D721Med (cell line): Measurements from ENCODE around the gene SLC50A1.
"Not testable (repeated sequence)": the region's sequence is repeated elsewhere in the genome, so short reads cannot be mapped to it uniquely, and the experiment has no call there.

Source experiments
- DNase-seq: peaks from one replicate; pipeline ENCODE4 v3.0.0; 2011; ENCODE audit warnings: low spot score; ENCODE audit not compliant: insufficient read length
- FAIRE-seq: peaks from 2 replicates; lab custom pipeline; 2011; peaks lifted over from hg19 to GRCh38; lab: Jason Lieb, UNC
- TF ChIP-seq, protein P1 (sequence below): IDR thresholded peaks from 2 replicates; pipeline ENCODE4 v1.5.1; 2012; ENCODE audit warnings: mild to moderate bottlenecking, control low read depth; ENCODE audit not compliant: insufficient read depth; ENCODE audit errors: missing control alignments

The SLC50A1 gene

DNA sequence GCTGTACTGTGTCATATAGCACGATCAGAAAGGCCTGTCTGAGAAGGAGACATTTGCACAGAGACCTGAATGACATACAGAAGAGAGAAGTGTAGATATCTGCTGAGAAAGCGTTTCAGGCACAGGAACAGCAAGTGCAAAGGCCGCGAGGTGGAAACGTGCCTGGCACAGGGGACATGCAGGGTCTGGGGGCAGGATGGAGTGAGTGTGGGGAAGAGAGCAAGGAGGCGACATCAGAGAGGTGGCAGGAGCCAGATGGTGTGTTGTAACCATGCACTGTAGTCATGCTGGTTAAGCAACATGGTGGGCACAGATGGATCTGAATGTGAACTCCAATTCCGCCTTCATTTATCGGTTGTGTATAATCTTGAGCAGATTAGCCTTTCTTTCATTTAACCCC, 24.5 kb downstream of the SLC50A1 start:
- DNase-seq, result no peak
- FAIRE-seq, result no peak
- TF ChIP-seq, protein P1, sequence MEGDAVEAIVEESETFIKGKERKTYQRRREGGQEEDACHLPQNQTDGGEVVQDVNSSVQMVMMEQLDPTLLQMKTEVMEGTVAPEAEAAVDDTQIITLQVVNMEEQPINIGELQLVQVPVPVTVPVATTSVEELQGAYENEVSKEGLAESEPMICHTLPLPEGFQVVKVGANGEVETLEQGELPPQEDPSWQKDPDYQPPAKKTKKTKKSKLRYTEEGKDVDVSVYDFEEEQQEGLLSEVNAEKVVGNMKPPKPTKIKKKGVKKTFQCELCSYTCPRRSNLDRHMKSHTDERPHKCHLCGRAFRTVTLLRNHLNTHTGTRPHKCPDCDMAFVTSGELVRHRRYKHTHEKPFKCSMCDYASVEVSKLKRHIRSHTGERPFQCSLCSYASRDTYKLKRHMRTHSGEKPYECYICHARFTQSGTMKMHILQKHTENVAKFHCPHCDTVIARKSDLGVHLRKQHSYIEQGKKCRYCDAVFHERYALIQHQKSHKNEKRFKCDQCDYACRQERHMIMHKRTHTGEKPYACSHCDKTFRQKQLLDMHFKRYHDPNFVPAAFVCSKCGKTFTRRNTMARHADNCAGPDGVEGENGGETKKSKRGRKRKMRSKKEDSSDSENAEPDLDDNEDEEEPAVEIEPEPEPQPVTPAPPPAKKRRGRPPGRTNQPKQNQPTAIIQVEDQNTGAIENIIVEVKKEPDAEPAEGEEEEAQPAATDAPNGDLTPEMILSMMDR, result no peak

DNA sequence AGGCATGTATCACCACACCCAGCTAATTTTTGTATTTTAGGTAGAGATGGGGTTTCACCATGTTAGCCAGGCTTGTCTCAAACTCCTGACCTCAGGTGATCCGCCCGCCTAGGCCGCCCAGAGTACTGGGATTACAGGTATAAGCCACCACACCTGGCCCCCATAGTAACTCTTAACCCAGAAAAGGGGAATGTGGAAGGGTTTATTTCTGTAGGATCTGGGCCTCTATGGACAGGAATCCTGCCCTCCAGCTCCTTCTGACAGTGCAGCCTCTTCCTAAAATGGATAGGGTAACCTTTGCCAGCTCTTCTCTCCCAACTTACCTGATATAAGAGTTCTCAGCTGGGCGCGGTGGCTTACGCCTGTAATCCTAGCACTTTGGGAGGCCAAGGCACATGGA, 27.0 kb downstream of the SLC50A1 start:
- not testable (repeated sequence) for FAIRE-seq, DNase-seq

DNA sequence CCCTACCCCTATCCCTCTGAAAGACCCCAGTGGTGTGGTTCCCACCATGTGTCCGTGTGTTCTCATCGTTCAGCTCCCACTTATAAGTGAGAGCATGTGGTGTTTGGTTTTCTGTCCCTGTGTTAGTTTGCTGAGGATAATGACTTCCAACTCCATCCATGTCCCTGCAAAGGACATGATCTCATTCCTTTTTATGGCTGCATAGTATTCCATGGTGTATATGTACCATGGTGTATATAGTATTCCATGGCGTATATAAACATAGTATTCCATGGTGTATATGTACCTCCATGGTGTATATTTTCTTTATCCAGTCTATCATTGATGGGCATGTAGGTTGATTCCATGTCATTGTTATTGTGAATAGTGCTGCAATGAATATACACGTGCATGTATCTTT, 28.1 kb downstream of the SLC50A1 start:
- DNase-seq, FAIRE-seq: not testable (repeated sequence)

DNA sequence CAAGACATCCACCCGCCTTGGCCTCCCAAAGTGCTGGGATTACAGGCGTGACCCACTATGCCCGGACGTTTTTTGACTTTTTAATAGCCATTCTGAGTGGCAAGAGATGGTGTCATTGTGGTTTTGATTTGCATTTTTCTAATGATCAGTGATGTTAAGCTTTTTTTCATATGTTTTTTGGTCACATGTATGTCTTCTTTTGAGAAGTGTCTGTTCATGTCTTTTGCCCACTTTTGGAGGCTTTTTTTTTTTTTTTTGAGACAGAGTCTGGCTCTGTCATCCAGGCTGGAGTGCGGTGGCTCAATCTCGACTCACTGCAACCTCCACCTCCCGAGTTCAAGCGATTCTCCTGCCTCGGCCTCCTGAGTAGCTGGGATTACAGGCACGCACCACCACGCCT, 29.0 kb downstream of the SLC50A1 start:
- DNase-seq, FAIRE-seq: not testable (repeated sequence)

DNA sequence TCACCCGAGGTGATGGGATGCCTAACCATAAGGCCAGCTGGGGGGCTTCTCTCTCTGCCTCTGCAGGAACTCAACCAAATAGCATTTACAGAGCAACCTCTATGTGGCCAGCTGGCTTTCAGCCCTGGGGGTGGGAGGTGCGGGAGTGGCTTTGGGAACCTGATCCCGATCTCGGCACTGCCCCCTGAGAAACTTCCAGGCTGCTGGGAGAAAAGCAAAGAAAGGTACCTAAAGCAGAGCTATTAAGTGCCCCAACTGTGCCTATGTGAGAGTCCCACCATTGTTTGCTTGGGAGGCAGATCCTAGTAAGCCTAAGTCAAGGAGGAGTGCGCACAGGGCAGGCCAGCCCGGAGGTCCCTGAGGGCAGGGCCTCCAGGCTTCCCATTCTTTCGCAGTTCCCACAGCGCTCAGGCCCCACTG, 30.4 kb downstream of the SLC50A1 start:
- DNase-seq, result no peak
- no peak for FAIRE-seq
- TF ChIP-seq, protein P1, result no peak

DNA sequence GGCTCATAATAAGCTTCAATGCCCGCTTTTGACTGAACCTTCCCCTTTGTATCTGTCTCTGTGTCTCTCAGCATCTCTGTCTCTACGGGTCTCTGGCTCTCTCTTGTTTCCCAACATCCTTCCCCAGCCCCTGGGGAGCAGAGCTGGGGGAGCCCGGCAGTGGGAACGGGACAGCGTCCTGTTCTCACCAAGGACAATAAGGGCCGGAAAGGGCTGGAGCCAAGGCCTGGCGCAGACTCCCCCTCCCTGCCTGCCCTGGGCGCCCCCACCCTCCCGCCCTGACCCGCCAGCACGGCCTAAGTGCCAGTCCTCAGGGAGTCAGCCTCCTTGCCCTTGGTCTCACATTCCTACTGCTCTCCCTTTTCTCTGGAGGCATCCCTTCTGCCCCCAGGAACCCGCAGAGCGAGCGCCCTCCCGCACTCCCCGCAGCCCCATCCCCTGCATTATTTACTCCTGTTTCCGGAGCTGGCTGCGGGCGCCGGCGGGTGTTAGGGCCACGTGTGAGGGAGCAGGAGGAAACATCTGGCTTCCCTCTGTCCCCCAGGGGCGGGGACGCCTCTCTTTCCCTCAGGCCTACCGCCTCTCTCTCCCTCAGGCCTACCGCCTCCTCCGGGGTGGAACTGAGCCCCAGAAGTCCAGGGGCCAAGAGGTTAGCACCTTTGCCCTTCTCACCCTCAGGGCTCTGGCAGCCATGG, 31.0 kb downstream of the SLC50A1 start:
- DNase-seq, result no peak
- FAIRE-seq, result no peak
- TF ChIP-seq, protein P1, result no peak

DNA sequence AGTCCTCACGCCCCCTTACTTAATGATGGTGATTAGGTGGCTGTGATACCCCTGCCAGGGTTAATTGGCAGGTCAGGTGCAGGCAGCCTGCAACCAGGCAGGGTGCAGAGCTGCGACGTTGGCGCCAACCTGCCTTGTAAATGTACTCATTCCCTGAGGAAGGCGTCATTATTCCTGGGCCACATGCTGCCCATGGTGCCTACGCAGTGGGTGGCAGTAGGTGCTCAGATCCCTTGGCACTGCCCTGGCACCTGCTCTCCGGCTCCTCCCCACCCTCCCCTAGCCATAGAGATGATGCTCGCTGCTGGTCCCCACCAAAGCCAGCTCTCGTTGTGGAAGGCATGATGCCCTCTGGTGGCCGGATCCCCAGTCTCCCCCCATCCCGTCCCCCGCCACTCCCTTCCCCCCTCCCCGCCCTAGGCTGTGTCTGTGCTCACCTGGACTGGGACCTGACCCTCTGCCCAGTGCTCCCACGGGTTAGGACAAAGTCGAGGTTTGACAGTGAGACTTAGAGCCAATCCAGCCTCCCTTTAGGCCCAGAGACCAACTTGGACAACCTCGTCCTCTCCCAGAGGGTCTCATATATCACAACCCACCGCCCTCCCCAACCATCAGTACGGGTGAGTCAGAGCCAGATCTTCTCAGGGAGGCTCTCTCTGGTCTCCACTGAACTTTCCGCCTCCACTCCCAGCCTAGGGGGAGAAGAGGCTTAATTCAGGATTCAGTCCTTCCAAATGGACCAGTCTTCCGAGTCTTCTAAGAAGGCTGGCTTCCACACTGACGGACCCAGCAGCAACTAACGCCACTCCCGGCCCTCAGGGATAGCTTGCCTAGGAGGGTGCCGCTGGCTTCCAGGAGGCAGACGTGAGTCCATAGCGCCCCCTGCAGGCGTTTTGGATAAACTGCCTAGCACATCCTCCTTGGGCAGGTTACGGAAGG, 31.8 kb downstream of the SLC50A1 start:
- peak; percentile 89 for DNase-seq
- FAIRE-seq, result no peak
- TF ChIP-seq, protein P1, result peak; percentile 99

DNA sequence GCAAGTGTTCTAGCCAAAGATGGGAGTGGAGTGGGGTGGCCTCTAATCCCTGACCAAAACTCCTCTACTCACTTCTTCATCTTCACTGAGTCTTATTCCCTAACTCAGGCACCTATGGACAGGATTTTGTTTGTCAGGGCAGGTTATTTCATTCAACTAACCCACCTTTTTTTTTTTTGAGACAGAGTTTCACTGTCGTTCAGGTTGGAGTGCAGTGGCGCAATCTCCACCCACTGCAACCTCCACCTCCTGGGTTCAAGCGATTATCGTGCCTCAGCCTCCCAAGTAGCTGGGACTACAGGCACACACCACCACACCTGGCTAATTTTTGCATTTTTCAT, 32.4 kb downstream of the SLC50A1 start:
- FAIRE-seq, DNase-seq: not testable (repeated sequence)

DNA sequence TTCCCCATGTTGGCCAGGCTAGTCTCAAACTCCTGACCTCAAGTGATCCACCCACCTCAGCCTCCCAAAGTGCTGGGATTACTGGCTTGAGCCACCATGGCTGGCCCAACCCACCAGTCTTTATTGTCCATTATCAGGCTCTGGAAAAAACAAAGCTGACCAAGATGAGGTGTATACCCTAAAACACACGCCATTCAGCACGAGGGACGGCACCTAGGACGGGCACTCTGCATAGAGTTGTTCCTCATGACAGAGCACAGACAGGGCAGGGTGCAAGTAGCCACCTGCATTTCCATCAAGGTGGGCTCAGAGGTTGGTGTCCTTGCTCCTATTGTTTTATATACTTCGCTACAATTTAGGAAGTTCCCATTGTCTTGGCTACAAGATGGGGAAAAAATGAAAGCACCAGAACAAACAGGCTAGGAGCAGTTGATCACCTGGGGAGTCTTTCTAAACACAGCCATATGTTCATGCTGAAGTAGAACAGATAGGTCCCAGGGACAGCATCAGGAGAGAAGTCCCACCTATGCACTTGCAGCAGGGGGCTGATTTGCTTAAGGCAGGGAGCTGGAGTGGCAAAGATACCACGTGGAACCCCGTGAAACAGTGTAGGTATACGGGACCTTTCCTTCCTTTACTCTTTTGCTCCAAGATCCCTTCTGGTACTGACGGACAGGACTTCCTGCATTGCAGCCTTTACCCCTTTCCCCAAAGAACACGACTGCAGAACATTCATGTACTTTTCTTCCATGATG, 33.0 kb downstream of the SLC50A1 start:
- no peak for FAIRE-seq
- TF ChIP-seq, protein P1, result no peak
- no peak for DNase-seq
